ENCODE data around the gene DOCK2.

GRCh38 chr5:169635936-169636335 is 1.1 kb upstream of the DOCK2 start:
- TF ChIP-seq CTCF (optimal IDR thresholded peaks at IDR 0.05 in 1 of 3, IDR thresholded peaks at IDR 0.05 in 1 of 3, conservative IDR thresholded peaks at IDR 0.05 in 1 of 3; ENCODE audit: extremely low read depth in 1 of 3, insufficient read depth in 2 of 3, low read length in 3 of 3) = no peak
- no peak for TF ChIP-seq EZH2 (IDR thresholded peaks at IDR 0.05; ENCODE audit: low read length)

Measured in keratinocyte (primary cell).